Peyer's patch (tissue), 4 donors: ENCODE results near the gene VPS4A. TPM values are rescaled to one million over a fixed set of nuclear protein-coding genes. Genes with fewer than 3 reads are reported as not detected.

ENCODE experiments used
- DNase-seq, 3 donors: peaks; one replicate each; pipeline ENCODE4 v3.0.0-alpha.2; 2017 to 2019
- H3K27ac ChIP-seq, 4 donors: fragments of 200-600 bp; sonication (generic); one replicate each; pipeline ENCODE4 v1.5.1; 2016 to 2019
- H3K27me3 ChIP-seq, 2 donors: fragments of 200-600 bp; sonication (generic); one replicate each; pipeline ENCODE4 v1.5.1; 2019
- H3K36me3 ChIP-seq, 3 donors: fragments of 200-600 bp; sonication (generic); one replicate each; pipeline ENCODE4 v1.5.1; 2016 to 2019
- H3K4me1 ChIP-seq, 4 donors: fragments of 200-600 bp; sonication (generic); one replicate each; pipeline ENCODE4 v1.5.1; 2016 to 2019
- H3K4me3 ChIP-seq, 4 donors: fragments of 200-600 bp; sonication (generic); 1 replicate in 3 of 4; 2 replicates in 1 of 4; pipeline ENCODE4 v1.5.1; 2016 to 2019; ENCODE audit warnings: mild to moderate bottlenecking in 1 of 4
- H3K9me3 ChIP-seq, 4 donors: fragments of 200-600 bp; sonication (generic); one replicate each; pipeline ENCODE4 v1.5.1; 2016 to 2019; ENCODE audit warnings: mild to moderate bottlenecking in 1 of 4
- POLR2A ChIP-seq, 2 donors: fragments of 450-650 bp; IDR thresholded peaks; one replicate each; pipeline ENCODE4 v1.5.1; 2017; ENCODE audit warnings: antibody characterized with exemption in 2 of 2, mild to moderate bottlenecking in 2 of 2, moderate library complexity in 2 of 2
- total RNA-seq, 4 donors: library from RNA; depleted of rRNA; stranded (reverse); fragments of >200 nt; gene quantifications; one replicate each; pipeline ENCODE4 v1.1.0, GENCODE V29; 2016
- TF ChIP-seq, protein P1 (sequence below), 6 experiments: fragments of 450-650 bp in 4 of 6; fragments of 200-600 bp in 2 of 6; sonication (generic) in 1 of 6; IDR thresholded peaks; one replicate each; pipeline ENCODE4 v1.5.1; 2017 to 2019; ENCODE audit warnings: antibody characterized with exemption in 6 of 6, mild to moderate bottlenecking in 3 of 6, moderate library complexity in 1 of 6

Gene VPS4A
- total RNA-seq, 4 donors from 2014 or later: 37.1 to 63.1 (median 47.8) TPM

DNA sequence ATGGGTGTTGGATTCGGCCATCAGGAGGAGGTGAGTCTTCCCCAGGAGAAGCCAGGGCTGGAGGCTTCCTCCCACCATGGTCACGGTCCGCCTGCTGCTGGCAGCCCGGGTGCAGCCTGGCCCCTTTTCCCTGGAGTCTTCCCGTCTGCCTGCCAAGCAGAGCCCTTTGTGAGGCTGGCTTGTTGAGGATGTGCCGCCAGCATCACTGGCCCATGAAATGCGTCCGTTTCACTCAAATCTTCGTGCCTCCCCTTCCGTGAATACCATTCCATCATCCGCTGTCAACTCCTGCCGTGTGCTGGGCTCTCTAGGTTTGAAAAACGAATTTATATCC is 9.6 kb downstream of the VPS4A start:
- peak in 1 of 3 donors; percentile 41 for DNase-seq
- no peak for TF ChIP-seq POLR2A (IDR thresholded peaks at IDR 0.05)
- TF ChIP-seq, protein P1, sequence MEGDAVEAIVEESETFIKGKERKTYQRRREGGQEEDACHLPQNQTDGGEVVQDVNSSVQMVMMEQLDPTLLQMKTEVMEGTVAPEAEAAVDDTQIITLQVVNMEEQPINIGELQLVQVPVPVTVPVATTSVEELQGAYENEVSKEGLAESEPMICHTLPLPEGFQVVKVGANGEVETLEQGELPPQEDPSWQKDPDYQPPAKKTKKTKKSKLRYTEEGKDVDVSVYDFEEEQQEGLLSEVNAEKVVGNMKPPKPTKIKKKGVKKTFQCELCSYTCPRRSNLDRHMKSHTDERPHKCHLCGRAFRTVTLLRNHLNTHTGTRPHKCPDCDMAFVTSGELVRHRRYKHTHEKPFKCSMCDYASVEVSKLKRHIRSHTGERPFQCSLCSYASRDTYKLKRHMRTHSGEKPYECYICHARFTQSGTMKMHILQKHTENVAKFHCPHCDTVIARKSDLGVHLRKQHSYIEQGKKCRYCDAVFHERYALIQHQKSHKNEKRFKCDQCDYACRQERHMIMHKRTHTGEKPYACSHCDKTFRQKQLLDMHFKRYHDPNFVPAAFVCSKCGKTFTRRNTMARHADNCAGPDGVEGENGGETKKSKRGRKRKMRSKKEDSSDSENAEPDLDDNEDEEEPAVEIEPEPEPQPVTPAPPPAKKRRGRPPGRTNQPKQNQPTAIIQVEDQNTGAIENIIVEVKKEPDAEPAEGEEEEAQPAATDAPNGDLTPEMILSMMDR (IDR thresholded peaks at IDR 0.05): no peak
- no peaks in the 10 kb centered on the region for H3K27me3 ChIP-seq

DNA sequence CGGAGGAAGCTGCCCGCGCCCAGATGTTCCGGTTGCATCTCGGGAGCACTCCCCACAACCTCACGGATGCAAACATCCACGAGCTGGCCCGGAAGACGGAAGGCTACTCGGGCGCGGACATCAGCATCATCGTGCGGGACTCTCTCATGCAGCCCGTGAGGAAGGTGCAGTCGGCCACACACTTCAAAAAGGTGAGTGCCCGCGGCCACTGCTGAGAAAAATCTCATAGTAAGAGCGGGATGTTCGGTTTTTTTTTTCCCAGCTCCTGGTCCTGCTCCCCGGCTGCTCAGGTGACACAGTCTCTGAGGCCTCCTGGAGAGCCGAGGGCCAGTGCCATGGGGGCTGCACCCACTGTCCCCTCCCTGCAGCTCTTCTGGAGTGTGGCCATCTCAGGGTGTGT is 9.9 kb downstream of the VPS4A start:
- Histone ChIP-seq H3K4me3 (no peak overlapping the region), H3K9me3 (no peaks in the 10 kb centered on the region), H3K36me3 (peaks cover 0 to 94% (median 2%) of the 10 kb centered on the region in 3 donors), H3K27me3 (no peaks in the 10 kb centered on the region), H3K4me1 (peaks cover 0 to 13% (median 0%) of the 10 kb centered on the region in 4 donors), H3K27ac (no peak overlapping the region)
- no peak for TF ChIP-seq POLR2A (IDR thresholded peaks at IDR 0.05)
- TF ChIP-seq, protein P1 (IDR thresholded peaks at IDR 0.05): no peak
- DNase-seq: peak in 1 of 3 donors; percentile 43

More for the DNA sequence above, 9.6 kb downstream of the VPS4A start:
- Histone ChIP-seq H3K4me1 (peaks cover 0 to 9% (median 0%) of the 10 kb centered on the region in 4 donors), H3K36me3 (peaks cover 0 to 98% (median 2%) of the 10 kb centered on the region in 3 donors), H3K9me3 (no peaks in the 10 kb centered on the region), H3K27ac (no peak overlapping the region), H3K4me3 (no peak overlapping the region)

DNA sequence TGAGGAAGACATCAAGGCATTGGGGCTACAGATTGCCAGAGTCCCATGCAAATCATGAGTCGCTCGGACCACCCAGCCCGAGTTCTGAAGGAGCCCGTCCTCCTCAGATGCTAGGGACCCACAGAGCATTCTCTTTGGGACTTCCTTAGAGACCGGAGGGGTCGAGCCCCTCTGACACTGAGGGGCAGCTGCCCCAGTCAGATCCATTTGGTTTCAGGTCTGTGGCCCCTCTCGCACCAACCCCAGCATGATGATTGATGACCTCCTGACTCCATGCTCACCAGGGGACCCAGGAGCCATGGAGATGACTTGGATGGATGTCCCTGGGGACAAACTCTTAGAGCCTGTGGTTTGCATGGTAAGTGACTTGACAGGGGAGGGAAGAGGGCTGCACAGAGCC is 11.2 kb downstream of the VPS4A start:
- Histone ChIP-seq H3K9me3 (no peaks in the 10 kb centered on the region), H3K36me3 (peaks cover 0 to 81% (median 2%) of the 10 kb centered on the region in 3 donors), H3K27me3 (no peaks in the 10 kb centered on the region), H3K4me1 (peaks cover 0 to 26% (median 0%) of the 10 kb centered on the region in 4 donors), H3K4me3 (no peak overlapping the region), H3K27ac (no peak overlapping the region)
- peak in 1 of 3 donors; percentile 42 for DNase-seq
- no peak for TF ChIP-seq POLR2A (IDR thresholded peaks at IDR 0.05)
- TF ChIP-seq, protein P1 (IDR thresholded peaks at IDR 0.05): no peak

DNA sequence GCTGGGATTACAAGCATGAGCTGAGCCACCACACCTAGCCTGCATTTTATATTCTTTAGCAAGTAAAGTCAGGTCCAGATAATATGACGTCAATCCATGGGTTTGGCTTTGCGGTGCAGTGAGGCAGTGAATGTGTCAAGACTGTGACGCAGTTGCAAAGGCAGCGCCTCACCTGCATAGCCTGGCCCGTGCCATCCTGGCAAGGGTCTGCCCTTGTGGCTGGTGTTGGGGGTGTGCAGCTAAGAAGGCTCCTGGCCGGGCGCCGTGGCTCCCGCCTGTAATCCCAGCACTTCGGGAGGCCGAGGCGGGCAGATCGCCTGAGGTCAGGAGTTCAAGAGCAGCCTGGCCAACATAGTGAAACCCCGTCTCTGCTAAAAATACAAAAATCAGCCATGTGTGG is 12.3 kb downstream of the VPS4A start:
- H3K36me3 ChIP-seq: peaks cover 0 to 71% (median 2%) of the 10 kb centered on the region in 3 donors

DNA sequence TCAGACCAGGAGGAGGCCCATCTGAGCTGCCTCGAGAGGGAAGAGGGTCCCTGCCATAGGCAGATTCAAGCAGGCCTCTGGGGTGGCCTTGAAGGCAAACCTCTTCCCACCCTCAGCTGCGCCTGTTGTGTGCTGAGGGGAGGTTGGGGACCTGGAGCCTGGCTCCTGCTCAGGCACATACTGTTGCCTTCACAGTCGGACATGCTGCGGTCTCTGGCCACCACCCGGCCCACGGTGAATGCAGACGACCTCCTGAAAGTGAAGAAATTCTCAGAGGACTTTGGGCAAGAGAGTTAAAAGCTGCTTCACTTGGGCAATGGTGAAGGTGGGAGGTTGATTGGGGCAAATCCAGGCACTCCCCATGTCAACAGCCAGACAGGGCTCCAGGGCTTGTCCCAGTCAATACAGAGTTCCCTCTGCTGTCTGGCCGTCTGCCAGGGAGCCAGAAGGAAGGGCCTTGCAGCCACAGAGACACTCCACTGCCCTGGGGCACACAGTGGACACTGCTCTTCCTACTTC is 12.9 kb downstream of the VPS4A start:
- Histone ChIP-seq H3K4me1 (peaks cover 0 to 43% (median 8%) of the 10 kb centered on the region in 4 donors), H3K9me3 (no peaks in the 10 kb centered on the region), H3K4me3 (no peak overlapping the region), H3K27me3 (no peaks in the 10 kb centered on the region), H3K36me3 (peaks cover 0 to 64% (median 2%) of the 10 kb centered on the region in 3 donors), H3K27ac (no peak overlapping the region)
- DNase-seq: peak in 2 of 3 donors; percentile 68 to 69
- no peak for TF ChIP-seq POLR2A (IDR thresholded peaks at IDR 0.05)
- TF ChIP-seq, protein P1 (IDR thresholded peaks at IDR 0.05): no peak

More for the DNA sequence above, 12.3 kb downstream of the VPS4A start:
- Histone ChIP-seq H3K4me1 (peaks cover 0 to 36% (median 3%) of the 10 kb centered on the region in 4 donors), H3K9me3 (no peaks in the 10 kb centered on the region), H3K4me3 (no peak overlapping the region), H3K27ac (no peak overlapping the region), H3K27me3 (no peaks in the 10 kb centered on the region)
- TF ChIP-seq POLR2A (IDR thresholded peaks at IDR 0.05): no peak
- TF ChIP-seq, protein P1 (IDR thresholded peaks at IDR 0.05): no peak
- no peak for DNase-seq
